Effector CD4-positive, alpha-beta T cell (primary cell): Measurements from ENCODE around the gene NPW.
"Not testable (repeated sequence)": the region's sequence is repeated elsewhere in the genome, so short reads cannot be mapped to it uniquely, and the experiment has no call there.

ENCODE experiments used
- DNase-seq: peaks from one replicate; pipeline ENCODE4 v3.0.0-alpha.2; 2020

NPW gene

DNA sequence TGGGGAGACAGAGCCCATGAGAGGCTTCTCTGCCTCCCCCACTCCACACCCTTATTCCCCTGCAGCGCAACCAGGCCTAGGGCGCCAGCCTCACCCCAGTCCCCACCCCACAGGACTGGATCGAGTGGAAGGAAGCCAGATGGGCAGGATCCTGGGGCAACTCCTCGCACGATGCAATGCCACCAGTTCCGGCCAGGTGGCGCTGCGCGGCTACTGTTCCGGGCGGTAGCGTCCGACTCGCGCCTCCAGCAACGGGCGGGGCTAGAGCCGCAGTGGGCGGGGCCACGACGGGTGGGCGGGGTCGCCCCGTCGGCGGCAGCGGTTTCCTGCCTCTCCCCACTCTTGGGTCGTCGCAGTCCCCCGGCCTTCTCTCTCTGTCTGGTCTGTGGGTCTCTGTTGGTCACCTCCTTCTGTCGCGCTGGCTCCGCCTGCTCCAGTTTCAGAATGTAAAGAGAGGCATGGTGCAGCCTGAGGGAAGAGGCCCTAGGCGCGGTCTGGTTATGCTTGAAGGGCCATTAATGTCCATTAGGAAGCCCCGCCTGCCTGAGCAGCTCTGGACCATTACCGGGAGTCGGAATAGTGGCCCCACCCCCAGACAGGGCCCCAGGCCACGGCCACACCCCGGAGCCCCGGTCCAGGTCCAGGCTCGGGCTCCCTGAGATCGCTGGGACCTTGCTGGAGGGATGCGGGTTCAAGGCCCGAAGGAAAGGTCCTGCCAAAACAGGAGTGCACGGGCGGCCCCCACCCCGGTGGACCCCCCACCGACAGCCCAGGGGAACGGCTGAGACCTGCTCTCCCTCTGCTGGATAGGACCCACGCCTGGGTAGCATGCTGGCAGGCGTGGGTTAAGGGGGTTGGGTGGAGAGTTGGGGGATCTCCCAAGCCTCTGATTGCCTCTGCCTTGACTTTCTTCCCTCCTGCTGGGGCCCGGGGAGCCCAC is 3.8 kb downstream of the NPW start:
- DNase-seq: peak; percentile 94

DNA sequence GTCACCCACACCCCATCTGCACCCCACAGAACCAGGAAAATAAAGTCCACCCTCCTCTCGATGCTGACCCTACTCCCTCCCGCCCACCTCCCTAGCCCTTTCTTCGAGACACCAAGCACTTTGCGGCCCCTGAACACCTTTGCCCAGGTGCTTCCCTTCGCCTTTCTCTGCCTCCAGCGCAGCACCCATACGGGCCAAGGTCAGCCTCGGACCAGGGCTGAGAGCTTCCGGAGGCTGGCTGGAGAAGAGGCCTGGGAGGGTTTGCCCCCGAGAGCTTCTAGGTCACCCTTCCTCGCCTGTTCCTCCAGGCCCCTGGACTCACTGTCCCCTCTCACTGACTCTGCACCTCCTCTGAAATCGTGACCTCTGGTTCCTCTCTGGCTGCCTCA is 4.4 kb downstream of the NPW start:
- no peak for DNase-seq

DNA sequence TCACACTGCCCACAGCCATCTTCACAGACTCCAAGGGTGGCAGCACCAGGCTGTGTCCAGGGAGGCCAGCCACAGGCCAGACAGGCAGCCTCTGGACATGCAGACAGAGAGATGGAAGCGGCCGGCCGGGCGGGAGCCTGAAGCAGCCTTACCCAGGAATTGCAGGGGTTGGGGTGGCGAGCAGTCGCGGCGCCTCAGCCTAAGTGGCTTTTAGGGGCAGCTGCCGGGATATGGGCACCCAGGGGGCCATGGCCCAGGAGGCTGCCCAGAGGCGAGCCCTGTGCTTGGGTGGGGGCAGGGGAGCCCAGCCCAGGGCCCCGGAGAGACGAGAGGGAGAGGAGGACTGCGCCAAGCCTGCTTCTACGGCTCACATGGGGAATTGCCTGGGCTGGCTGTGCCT is 5.7 kb downstream of the NPW start:
- DNase-seq: no peak

DNA sequence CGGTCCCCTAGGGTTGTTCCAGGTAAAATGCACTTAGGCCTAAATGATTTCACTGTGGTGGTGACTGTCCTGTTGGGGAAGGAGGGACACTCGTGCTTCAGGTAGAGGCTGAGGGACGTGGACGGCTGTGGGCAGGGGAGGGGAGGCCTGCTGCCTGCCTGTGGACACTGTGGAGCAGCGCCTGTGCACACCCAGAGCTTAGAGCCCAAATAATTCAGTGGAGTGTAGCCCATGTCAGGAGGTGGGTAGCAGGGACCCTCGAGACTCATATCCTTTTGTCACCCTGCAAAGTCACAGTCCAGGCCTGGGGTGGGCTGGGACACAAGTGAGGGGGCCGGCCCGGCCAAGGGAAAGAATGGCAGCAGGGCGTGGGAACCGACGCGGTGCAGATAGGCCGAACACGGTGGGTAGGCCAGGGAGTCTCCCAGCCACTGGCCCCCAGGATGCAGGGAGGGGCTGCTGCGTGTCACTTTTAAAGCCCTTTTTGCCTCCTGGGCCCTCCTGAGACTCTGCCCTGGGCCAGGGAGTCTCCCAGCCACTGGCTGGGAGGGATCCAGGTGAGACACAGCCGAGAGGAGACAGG is 6.4 kb downstream of the NPW start:
- no peak for DNase-seq

DNA sequence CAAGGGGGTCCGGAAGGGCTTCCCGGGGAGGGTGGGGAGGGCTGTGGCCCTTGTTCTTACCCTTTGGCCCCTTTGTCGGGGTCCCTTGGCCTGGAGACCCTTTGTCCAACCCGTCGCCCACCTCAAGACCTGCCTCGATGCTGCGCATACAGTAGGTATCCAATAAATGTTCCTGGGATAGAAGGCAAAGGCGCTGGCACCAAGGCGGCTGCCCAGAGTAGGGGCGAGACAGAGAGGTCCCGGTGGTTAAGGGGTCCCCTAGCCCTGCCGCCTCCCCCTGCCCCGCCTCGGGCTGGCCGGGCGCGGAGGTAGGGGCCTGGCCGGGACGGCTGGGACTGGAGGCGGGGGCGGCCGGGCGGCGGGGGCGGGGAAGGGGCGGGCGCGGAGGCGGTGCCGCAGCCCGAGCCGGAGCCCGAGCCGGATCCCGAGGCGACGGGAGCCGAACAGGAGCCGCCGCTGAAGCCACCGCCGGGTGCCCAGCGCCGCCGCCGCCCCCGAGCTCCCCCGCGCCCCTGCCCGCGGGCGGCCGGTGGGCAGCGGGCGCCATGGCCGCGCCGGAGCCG is 7.0 kb downstream of the NPW start, which contains the start of gene NHERF2:
TSS of gene NHERF2 (plus strand) at position 442 of the 563 bp plus-strand sequence. CDS start at position 546, 104 bp downstream.
- peak; percentile 31 for DNase-seq

DNA sequence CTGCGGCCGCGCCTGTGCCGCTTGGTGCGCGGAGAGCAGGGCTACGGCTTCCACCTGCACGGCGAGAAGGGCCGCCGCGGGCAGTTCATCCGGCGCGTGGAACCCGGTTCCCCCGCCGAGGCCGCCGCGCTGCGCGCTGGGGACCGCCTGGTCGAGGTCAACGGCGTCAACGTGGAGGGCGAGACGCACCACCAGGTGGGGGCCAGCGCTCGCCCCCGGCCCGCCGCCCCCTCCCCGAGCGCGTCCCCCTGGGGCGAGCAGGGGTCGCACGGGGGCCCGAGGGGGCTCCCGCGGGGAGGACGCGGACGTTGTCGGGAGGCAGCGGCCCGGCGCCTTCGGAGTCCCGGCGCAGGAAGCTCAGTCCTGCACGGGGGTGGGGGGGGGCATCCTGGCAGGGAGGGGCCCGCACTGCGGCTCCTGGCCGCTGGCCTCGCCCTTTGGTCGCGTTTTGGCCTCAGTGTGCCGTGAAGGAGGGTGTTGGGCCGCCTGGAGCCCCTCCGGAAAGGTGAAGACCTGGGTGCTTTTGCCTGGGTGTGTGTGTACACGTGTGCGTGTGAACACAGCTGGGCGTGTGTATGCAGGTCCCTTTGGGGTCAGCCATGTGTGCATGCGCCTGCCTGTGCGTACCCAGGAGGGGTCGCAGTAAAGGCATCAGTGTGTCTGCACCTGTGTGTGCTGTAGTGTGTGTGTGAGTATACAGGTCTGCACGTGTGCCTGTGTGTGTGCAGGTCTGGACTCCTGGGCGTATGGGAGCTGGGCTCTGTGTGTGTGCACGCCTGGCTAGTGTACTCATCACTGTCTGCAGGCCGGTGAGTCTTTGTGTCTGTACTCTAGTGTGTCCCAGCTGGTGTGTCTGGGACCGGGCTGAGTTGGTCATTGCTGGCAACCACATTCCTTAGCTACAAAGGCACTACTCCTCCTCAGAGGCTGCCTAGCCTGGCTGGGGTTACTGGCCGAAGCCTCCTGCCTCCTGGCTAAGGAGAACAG is 7.7 kb downstream of the NPW start:
- DNase-seq: no peak

DNA sequence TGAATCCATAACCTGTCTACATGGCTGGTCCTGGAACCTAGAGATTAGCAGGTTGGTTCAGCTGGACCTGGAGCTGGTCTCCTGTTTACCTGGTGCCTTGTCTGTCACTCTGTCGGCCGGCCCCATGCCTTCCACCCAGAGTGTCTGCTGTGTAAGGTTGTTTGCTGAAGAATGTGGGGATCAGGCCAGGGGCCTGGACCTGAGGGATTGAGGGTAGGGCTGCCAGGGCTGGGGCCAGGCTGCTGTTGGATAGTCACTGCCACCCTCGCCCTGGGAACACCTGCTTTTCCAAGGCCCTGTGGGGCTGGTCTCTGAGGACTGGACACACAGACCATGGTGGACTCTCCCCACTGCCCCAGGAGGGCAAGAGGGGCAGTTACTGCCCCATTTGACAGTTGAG is 8.6 kb downstream of the NPW start:
- DNase-seq: no peak

DNA sequence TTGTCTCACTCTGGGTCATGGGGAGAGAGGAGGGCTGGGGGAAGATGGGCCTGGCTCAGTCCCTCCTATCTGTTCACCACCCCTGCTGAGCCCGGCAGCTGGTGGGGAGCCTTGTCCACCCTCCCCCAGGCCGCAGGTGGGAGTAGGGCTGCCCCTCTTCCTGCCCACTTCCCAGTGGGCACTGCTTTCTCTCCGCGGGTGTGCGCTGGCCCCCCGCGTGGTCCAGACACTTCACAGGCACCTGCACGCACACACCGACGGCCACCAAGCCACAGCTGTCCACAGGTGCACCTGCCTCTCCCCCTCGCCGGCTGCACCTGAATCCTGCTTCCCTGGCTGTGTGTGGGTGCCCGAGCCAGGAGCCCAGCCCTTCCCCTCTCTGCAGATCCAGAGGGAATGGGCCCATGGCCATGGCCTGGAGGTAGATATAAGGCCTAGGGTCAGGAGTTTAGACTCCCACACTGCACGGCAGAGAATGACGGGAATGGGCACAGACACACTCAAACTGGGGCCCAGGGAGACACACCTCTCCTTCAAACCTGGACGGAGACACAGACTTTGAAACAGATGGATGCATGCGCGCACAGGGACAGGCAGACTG is 9.1 kb downstream of the NPW start:
- no peak for DNase-seq

DNA sequence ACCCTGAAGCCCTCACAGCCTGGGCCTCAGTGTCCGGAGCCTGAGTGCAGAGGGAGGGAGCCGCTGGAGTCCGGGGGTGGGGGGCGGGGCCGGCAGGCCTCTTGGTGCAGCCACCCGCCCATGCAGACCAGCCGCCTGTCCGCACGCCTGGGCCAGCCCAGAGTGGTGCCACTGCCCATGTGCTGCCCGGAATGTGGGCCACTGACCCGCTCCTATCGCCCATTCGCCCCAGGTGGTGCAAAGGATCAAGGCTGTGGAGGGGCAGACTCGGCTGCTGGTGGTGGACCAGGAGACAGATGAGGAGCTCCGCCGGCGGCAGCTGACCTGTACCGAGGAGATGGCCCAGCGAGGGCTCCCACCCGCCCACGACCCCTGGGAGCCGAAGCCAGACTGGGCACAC is 9.8 kb downstream of the NPW start:
- no peak for DNase-seq

DNA sequence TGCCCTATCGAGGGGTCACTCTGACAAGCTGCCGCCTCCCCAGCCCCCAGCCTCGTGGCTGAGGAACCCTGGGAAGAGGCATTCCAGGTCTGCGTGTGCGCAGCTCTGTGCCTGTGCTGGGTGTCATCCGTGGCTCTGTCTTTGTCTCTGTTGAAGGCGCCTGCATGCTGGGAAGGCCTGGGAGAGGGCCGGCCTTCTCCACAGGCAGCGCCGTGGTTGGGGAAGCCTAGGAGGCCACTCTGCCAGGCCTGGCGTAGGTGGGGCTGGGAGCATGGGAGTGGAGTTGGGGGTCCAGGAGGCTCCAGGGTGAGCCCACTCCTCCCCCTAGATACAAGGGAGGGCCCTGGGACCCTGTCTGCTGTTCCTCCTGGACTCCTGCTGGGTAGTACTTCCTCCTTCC is 10.5 kb downstream of the NPW start:
- no peak for DNase-seq

DNA sequence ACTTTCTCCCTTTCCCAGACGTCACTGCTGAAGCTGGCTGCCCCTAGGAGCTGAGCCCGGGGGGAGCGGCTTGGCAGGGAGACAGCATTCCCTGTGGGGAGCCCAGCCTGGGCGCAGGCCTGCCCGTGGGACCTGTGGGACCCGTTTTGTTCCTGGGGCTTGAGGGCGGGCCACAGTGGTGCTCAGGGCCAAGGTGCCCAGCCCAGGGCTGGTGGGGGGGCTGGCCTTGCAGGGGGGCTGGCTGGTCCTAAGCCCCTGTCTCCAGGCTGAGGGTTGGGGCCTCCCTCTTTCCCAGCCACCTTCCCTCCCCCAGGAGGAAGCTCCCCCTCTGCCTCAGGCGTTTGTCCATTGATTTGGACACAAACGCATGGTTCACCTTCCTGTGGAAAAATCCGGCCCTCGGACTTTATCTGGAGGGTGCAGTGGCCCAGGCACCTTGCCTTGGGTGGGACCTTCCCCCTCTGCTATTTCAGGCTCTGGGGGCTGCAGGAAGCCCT is 11.5 kb downstream of the NPW start:
- DNase-seq: no peak

DNA sequence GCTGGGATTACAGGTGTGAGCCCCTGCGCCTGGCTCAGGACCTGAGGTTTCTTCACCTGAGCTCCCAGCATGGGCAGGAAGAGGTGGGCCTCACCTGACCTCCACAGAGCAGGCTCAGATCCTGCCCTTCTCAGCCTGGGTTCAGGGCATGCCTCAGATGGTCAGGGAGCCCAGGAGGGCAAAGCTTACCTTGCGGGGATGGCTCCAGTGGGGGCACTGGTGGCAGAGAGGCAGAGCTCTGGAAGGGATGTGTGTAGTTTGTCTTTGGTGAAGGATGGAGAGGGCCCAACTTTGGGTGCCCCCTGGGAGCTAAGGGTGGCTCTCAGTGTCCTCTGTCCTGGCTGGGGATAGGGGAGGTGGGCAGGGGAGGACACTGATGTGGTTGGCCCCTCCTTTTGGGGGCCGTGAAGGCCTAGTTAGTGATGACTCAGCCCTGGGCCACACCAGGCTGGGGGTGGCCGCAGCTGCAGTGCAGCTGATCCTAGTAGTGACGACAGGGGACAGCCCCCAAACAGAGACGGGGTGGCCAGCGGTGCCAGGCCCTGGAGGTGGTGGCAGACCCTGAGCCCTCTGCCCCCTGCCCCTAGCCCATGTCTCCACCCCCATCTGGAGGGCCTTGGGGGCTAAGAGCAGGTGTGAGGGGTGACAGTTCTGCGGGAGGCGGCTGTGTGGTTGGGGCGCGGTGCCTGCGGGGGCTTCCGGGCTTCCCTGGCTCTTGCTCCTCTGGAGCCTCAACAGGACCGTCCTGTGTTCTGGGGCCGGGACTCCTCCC is 12.9 kb downstream of the NPW start:
- DNase-seq: no peak

DNA sequence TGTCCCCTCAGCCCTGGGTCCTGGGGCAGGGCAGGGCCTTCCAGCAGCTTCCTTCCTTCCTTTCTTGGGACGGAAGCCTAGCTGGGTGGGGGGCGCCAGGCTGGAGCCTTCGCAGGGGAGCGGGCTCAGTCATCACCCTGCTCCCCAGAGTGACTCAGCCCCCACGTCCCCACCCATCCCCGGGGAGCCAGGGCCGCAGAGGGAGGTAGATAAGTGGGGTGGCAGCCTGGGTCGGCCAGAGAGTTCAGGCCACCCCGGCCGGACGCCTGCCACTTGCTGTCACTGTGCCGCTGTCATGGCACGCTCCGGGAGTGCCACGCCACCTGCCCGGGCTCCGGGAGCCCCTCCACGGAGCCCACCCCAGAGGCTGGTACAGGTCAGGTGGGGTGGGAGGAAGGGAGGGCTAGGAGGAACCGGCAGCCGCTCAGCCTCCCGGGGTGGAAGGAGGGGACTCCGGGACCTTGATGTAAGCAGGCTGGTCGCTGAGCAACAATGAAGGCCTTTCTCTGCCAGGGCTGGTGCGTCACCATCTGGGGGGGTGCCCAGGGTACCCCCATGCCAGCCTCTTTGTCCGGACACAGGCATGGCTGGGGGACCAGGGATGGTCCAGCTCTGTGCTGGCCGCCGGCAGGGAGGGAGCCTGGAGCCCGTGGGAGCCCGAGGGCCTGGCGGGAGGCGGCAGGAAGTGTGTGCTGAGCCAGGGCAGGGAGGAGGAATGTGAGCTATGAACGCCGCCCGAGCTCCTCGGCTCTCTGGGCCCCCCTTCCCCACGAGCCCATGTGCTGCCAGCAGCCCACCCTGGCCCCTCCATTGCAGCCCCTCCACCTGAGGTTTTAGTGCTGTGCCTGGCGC is 13.7 kb downstream of the NPW start:
- DNase-seq: no peak

DNA sequence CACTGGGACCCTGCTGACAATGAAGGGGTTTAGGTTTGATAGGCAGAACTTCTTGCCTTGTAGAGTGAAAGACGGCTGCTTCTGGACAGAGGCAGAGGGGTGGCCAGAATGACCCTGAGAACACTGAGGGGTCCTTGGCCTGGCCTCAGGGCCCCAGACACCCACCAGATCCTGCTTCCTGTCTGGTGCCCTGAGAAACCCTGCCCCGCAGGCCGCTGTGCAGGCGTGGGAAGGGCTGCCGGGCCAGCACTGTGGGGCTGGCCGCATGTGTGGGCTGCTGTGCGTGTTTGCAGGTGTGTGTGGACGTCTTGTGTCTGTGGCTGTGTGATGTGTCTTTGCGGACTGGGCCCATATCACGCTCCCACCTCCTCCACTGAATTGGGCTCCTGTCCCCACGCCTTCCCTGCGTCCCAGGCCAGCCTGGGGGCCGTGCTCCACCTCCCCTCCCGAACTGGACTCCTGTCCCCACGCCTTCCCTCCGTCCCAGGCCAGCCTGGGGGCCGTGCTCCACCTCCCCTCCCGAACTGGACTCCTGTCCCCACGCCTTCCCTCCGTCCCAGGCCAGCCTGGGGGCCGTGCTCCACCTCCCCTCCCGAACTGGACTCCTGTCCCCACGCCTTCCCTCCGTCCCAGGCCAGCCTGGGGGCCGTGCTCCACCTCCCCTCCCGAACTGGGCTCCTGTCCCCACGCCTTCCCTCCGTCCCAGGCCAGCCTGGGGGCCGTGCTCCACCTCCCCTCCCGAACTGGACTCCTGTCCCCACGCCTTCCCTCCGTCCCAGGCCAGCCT is 14.5 kb downstream of the NPW start:
- DNase-seq: not testable (repeated sequence)

DNA sequence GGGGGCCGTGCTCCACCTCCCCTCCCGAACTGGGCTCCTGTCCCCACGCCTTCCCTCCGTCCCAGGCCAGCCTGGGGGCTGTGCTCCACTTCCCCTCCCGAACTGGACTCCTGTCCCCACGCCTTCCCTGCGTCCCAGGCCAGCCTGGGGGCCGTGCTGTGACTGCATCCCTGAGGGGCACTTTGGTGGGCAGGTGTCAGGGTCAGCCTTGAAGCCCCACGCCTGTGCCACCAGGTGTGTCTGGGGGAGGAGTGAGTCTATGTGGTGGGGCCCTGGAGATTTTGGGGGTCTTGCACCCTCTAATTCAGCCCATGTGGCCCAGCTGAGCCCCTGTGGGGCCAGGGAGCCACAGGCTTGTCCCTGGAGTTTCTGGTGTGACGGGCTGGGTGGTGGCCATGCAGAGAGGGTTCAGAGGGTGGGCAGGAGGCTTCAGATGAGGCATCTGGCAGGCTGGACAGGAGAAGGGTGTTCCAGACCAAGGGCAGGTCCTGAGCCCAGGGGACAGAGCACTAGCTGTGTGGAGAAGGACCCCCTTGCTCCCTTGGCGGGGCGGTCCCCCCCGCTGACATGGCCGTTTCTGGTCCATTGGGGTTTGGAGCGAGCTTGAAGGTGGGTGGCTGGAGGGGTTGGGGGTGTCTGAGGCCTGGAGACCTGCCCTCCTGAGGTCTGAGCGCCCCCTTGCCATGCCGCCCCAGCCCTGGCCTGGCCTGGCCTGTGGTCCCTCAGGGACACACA is 15.3 kb downstream of the NPW start:
- no peak for DNase-seq

DNA sequence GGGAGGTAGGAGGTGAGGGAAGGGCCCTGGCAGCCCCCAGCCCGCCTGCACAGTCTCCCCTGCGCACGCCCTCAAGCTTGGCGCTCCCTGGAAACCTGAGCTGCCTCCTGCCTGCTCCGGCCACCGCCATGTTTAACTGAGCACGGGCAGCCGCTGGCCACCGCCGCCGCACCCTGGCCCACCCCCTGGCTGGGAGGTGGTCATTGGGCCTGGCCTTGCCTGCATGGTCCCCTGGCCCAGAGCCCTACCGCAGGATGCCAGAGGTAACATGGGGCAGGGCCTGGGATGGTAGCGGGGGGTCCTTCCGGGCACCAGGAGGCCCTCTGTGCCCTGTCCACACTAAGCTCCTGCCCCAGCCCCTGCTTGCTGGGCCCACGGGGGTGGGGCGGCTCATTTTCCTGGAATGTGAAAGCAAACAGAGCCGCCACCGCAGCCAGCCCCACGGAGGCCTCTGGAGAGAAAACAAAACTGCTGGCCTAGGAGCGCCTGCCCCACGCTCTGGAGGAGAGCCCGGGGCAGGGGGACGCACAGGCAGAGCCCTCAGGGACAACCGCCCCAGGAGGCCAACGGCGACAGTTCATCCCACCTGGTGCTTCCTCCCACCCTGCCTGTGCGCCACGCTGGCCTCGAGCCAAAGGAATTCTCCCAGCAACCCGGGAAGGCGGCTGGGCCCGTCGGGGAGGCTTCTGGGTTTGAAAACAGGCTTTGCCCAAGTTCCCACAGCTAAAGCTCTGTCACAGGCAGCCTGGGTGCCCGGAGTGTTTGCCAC is 16.0 kb downstream of the NPW start:
- no peak for DNase-seq

DNA sequence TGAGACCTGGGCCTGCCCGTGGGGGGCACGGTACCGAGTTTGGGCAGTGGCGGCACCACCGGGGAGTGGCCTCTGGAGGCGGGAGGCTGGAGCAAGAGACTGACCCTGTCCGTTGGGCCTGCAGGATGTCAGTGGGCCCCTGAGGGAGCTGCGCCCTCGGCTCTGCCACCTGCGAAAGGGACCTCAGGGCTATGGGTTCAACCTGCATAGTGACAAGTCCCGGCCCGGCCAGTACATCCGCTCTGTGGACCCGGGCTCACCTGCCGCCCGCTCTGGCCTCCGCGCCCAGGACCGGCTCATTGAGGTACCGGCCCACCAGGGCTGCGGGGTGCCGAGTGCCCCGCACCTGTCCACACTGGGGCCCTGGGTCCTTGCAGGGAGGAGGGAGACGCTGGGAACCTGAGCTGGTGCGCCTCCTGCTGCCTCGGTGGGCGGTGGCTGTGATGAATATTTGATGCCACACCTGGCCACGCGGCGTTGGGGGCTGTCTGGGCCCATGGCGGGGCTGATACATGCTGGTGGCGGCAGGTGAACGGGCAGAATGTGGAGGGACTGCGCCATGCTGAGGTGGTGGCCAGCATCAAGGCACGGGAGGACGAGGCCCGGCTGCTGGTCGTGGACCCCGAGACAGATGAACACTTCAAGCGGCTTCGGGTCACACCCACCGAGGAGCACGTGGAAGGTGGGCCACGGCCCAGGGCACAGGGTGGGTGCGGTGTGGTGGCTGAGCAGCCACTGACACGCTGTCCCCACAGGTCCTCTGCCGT is 16.8 kb downstream of the NPW start:
- DNase-seq: no peak
